ENCODE measurements around the gene CDH22. TPM values are rescaled to one million over a fixed set of nuclear protein-coding genes. Genes with fewer than 3 reads are reported as not detected.

CDH22 gene
- total and polyA plus RNA-seq, 2 donors (not counting 1 experiment from before 2014, with no cell fraction given), result not detected

DNA sequence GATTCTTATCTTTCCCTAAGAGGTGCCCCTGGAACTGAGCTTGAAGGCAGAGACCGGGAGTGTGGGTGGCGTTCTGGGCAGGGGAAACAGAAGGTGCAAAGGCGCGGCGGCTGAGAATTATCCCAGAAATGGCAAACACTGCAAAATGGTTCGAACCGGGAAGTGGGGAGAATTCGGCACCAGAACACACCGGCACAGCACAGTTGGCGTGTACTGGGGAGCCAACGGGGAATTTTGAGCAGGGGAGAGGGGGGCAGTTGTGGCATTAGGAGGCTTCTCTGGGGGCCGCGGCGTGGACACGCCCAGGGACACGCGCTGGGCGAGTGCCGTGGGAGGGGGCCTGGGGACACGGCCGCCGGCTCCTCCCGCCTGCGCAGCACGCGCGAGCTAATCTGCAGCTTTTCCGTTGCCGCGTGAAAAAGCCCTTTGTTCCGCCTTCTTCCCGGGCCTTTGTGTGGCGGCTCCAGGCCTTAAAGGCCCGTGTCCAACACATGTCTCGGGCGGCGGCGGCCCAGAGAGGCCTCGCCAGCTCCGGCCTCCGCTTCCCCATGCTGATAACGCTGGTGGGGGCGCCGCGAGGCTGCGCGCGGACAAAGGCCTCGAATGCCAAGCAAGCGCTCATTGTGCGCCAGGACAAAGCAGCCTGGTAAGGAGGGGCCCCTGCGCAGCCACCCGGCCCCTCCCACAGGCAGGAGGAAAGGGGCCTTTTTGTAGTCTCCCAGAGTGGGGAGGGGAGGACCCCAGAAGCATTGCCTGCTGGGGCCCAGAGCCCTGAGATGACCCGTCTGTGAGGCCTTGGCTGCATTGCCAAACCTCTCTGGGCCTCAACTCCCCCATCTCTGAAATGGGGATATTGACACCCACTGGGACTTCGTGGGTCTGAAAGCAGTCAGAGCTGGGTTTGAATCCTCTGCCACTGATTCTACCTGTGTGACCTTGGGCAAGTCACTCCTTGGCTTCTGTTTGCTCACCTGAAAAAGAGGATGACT lies 107.4 kb downstream of the CDH22 start:
- Histone ChIP-seq H3K36me3 (replicated peaks in 1 of 2; ENCODE audit: control extremely low read depth in 1 of 2, control insufficient read depth in 1 of 2, extremely low read depth in 1 of 2, insufficient read depth in 2 of 2, low read length in 1 of 2) (no peaks in the 10 kb centered on the region), H3K4me2 (replicated peaks; ENCODE audit: low read depth, low read length, poor library complexity, severe bottlenecking) (no peak overlapping the region), H3K4me1 (ENCODE audit: control insufficient read depth in 2 of 2, insufficient read depth in 2 of 2, low read length in 2 of 2) (no peaks in the 10 kb centered on the region), H3K79me2 (ENCODE audit: control insufficient read depth, insufficient read depth, low read length) (no peaks in the 10 kb centered on the region), H3K27ac (ENCODE audit: low read length in 2 of 2) (no peak overlapping the region), H3K4me3 (ENCODE audit: control extremely low read depth in 1 of 5, extremely low read depth in 1 of 5, insufficient read depth in 1 of 5, low read depth in 2 of 5, low read length in 4 of 5) (no peak overlapping the region), H3K9ac (ENCODE audit: low read length) (no peak overlapping the region), H3K27me3 (replicated peaks in 1 of 4; ENCODE audit: control extremely low read depth in 1 of 4, control insufficient read depth in 3 of 4, insufficient read depth in 4 of 4, low read length in 3 of 4) (peaks cover 0 to 26% (median 6%) of the 10 kb centered on the region in 4 experiments), H4K20me1 (ENCODE audit: control insufficient read depth, insufficient read depth, low read length, poor library complexity, severe bottlenecking) (no peaks in the 10 kb centered on the region), H3K9me3 (ENCODE audit: control extremely low read depth in 1 of 3, control insufficient read depth in 2 of 3, insufficient read depth in 1 of 3, low read length in 2 of 3) (peaks cover 0 to 7% (median 0%) of the 10 kb centered on the region in 3 donors), H2AFZ (ENCODE audit: insufficient read depth, low read depth, low read length, poor library complexity, severe bottlenecking) (no peak overlapping the region)
- ATAC-seq (ENCODE audit: low read depth) (no peak), DNase-seq (no peak)
- POLR2A ChIA-PET, result no interaction called here
- no peak overlapping the region for H3K27ac Mint-ChIP-seq
- CTCF ChIA-PET, result no interaction called here
- H3K4me1 Mint-ChIP-seq, result peaks cover 2% of the 10 kb centered on the region
- intact Hi-C loops (cut with micrococcal nuclease), result no loop called here
- TF ChIP-seq, protein P1, sequence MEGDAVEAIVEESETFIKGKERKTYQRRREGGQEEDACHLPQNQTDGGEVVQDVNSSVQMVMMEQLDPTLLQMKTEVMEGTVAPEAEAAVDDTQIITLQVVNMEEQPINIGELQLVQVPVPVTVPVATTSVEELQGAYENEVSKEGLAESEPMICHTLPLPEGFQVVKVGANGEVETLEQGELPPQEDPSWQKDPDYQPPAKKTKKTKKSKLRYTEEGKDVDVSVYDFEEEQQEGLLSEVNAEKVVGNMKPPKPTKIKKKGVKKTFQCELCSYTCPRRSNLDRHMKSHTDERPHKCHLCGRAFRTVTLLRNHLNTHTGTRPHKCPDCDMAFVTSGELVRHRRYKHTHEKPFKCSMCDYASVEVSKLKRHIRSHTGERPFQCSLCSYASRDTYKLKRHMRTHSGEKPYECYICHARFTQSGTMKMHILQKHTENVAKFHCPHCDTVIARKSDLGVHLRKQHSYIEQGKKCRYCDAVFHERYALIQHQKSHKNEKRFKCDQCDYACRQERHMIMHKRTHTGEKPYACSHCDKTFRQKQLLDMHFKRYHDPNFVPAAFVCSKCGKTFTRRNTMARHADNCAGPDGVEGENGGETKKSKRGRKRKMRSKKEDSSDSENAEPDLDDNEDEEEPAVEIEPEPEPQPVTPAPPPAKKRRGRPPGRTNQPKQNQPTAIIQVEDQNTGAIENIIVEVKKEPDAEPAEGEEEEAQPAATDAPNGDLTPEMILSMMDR (IDR thresholded peaks at IDR 0.05), result no peak
- no peak for TF ChIP-seq EZH2 (IDR thresholded peaks at IDR 0.05; ENCODE audit: borderline replicate concordance, insufficient read depth, low read depth, low read length, poor library complexity, severe bottlenecking)
- no peak overlapping the region for H3K4me3 Mint-ChIP-seq
- H3K9me3 Mint-ChIP-seq (ENCODE audit: insufficient read depth), result no peaks in the 10 kb centered on the region
- WGBS (ENCODE audit: insufficient coverage), result 47% methylated on average over 43 of the region's 55 CpGs
- peaks cover 44% of the 10 kb centered on the region for H3K27me3 Mint-ChIP-seq

DNA sequence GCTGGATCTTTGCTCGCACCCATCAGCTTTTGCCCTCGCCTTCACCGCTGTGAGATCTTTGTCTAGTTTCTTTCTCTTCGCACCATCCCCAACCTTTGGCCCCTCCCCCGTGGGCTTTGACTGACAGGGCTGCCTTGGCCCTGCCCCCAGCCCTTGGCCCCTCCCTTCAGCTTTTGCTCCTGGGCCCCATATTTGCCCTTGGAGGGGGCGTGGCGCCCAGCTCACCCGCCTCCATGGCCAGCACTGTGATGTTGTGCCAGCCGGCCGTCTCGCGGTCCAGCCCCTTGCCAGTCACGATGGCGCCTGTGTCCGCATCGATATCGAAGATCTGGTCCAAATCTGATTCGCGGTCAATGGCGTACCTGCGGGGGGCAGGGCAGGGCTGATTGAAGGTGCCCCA lies 109.1 kb downstream of the CDH22 start:
- ChIA-PET CTCF (no interaction called here), POLR2A (no interaction called here)
- Histone ChIP-seq H3K9me3 (ENCODE audit: control extremely low read depth in 1 of 3, control insufficient read depth in 2 of 3, insufficient read depth in 1 of 3, low read length in 2 of 3) (peaks cover 0 to 7% (median 0%) of the 10 kb centered on the region in 3 donors), H3K36me3 (replicated peaks in 1 of 2; ENCODE audit: control extremely low read depth in 1 of 2, control insufficient read depth in 1 of 2, extremely low read depth in 1 of 2, insufficient read depth in 2 of 2, low read length in 1 of 2) (no peaks in the 10 kb centered on the region), H2AFZ (ENCODE audit: insufficient read depth, low read depth, low read length, poor library complexity, severe bottlenecking) (no peak overlapping the region), H3K79me2 (ENCODE audit: control insufficient read depth, insufficient read depth, low read length) (no peaks in the 10 kb centered on the region), H3K4me3 (ENCODE audit: control extremely low read depth in 1 of 5, extremely low read depth in 1 of 5, insufficient read depth in 1 of 5, low read depth in 2 of 5, low read length in 4 of 5) (no peak overlapping the region), H3K27me3 (replicated peaks in 1 of 4; ENCODE audit: control extremely low read depth in 1 of 4, control insufficient read depth in 3 of 4, insufficient read depth in 4 of 4, low read length in 3 of 4) (peaks cover 0 to 26% (median 6%) of the 10 kb centered on the region in 4 experiments), H3K27ac (ENCODE audit: low read length in 2 of 2) (no peak overlapping the region), H4K20me1 (ENCODE audit: control insufficient read depth, insufficient read depth, low read length, poor library complexity, severe bottlenecking) (no peaks in the 10 kb centered on the region), H3K4me1 (ENCODE audit: control insufficient read depth in 2 of 2, insufficient read depth in 2 of 2, low read length in 2 of 2) (no peaks in the 10 kb centered on the region), H3K4me2 (replicated peaks; ENCODE audit: low read depth, low read length, poor library complexity, severe bottlenecking) (no peak overlapping the region), H3K9ac (ENCODE audit: low read length) (no peak overlapping the region)
- intact Hi-C loops (cut with micrococcal nuclease), result no loop called here
- TF ChIP-seq EZH2 (IDR thresholded peaks at IDR 0.05; ENCODE audit: borderline replicate concordance, insufficient read depth, low read depth, low read length, poor library complexity, severe bottlenecking), result no peak
- TF ChIP-seq, protein P1 (IDR thresholded peaks at IDR 0.05), result no peak
- no peaks in the 10 kb centered on the region for H3K4me1 Mint-ChIP-seq
- H3K27ac Mint-ChIP-seq, result no peak overlapping the region
- DNase-seq (no peak), ATAC-seq (ENCODE audit: low read depth) (no peak)
- H3K27me3 Mint-ChIP-seq, result peaks cover 47% of the 10 kb centered on the region
- H3K9me3 Mint-ChIP-seq (ENCODE audit: insufficient read depth), result no peaks in the 10 kb centered on the region
- no peak overlapping the region for H3K4me3 Mint-ChIP-seq
- 28% methylated on average over 21 of the region's 21 CpGs for WGBS (ENCODE audit: insufficient coverage)
